PC-9 (cell line): ENCODE results near the gene RAPGEF1.

Experiments used
- CTCF ChIP-seq: fragments of 200-600 bp; sonication (generic); conservative IDR thresholded peaks from 2 replicates; pipeline ENCODE4 v1.6.1; 2017; ENCODE audit warnings: mixed run types, antibody characterized with exemption, mild to moderate bottlenecking, moderate library complexity
- EZH2 ChIP-seq: fragments of 200-600 bp; sonication (generic); IDR thresholded peaks from 2 replicates; pipeline ENCODE4 v1.8.0; 2017; ENCODE audit warnings: antibody characterized with exemption, low read depth

- TF ChIP-seq EZH2 (no peak), CTCF (no peak)
These were observed 126.0 kb downstream of the RAPGEF1 start for GRCh38 chr9:131613921-131614320.
